HepG2 (cell line): ENCODE data around the gene SFT2D1. TPM values are rescaled to one million over a fixed set of nuclear protein-coding genes. Genes with fewer than 3 reads are reported as not detected.

ENCODE experiments used
- ASH2L ChIP-seq: fragments of 300-600, 200-600 bp; sonication (generic); IDR thresholded peaks from 2 replicates; pipeline ENCODE4 v1.7.0; 2017; ENCODE audit warnings: low read depth, mild to moderate bottlenecking, moderate library complexity, mixed read lengths, low read length; ENCODE audit not compliant: insufficient read length
- EHMT2 ChIP-seq: fragments of 200-600 bp; sonication (generic); IDR thresholded peaks from 2 replicates; pipeline ENCODE4 v1.7.0; 2017; ENCODE audit warnings: antibody characterized with exemption, low read depth, low read length, borderline replicate concordance
- ISX ChIP-seq: sonication (generic); formaldehyde crosslinking; conservative IDR thresholded peaks from 2 replicates; pipeline ENCODE4 v1.5.0; 2020; ENCODE audit warnings: missing genetic modification reagents
- PCBP2 ChIP-seq: fragments of 200-400 bp; formaldehyde crosslinking; optimal IDR thresholded peaks from 2 replicates; pipeline ENCODE3; 2018; ENCODE audit warnings: low read length, low read depth; ENCODE audit not compliant: poor library complexity, severe bottlenecking
- SPEN ChIP-seq: sonication (generic); formaldehyde crosslinking; IDR thresholded peaks from 2 replicates; pipeline ENCODE4 v1.5.1; 2020; ENCODE audit warnings: low read depth, mild to moderate bottlenecking, missing genetic modification reagents
- ZNF562 ChIP-seq: sonication (generic); formaldehyde crosslinking; IDR thresholded peaks from 2 replicates; pipeline ENCODE4 v1.8.0; 2022; ENCODE audit warnings: missing genetic modification reagents, borderline replicate concordance
- ZNF672 ChIP-seq: sonication (generic); formaldehyde crosslinking; IDR thresholded peaks from 2 replicates; pipeline ENCODE4 v1.8.1; 2022; ENCODE audit warnings: missing genetic modification reagents
- ZNF83 ChIP-seq: sonication (generic); formaldehyde crosslinking; IDR thresholded peaks from 2 replicates; pipeline ENCODE4 v1.4.0; 2020; ENCODE audit warnings: missing genetic modification reagents, mild to moderate bottlenecking, borderline replicate concordance
- ZNF839 ChIP-seq: sonication (generic); formaldehyde crosslinking; IDR thresholded peaks from 2 replicates; pipeline ENCODE4 v1.4.0; 2020; ENCODE audit warnings: missing genetic modification reagents, mild to moderate bottlenecking, borderline replicate concordance
- ZSCAN12 ChIP-seq: sonication (generic); formaldehyde crosslinking; IDR thresholded peaks from 2 replicates; pipeline ENCODE4 v1.9.0; 2021; ENCODE audit warnings: mild to moderate bottlenecking, missing genetic modification reagents
- polyA plus RNA-seq, 8 experiments: library from polyadenylated mRNA; depleted of rRNA in 3 of 8; stranded (reverse) in 7 of 8; unstranded in 1 of 8; fragments of >200 nt; fragmentation: Illumina TruSeq in 4 of 8; extraction: Trizol in 4 of 8; gene quantifications; 2 replicates each; pipeline versions ENCODE4 v1.2.1 to v1.2.3, GENCODE V29; 2011 to 2016; ENCODE audit warnings: low read depth in 4 of 8, missing spikeins in 1 of 8, mixed read lengths in 1 of 8; ENCODE audit not compliant: insufficient read depth in 1 of 8
- total RNA-seq, 5 experiments: library from RNA; depleted of rRNA; stranded (reverse); fragments of >200 nt; fragmentation: Illumina TruSeq; extraction: Trizol; gene quantifications; 2 replicates each; pipeline ENCODE4 v1.2.3, GENCODE V29; 2016; ENCODE audit warnings: low read depth in 1 of 5
- TF ChIP-seq, protein P1 (sequence below): sonication (generic); formaldehyde crosslinking; IDR thresholded peaks from 2 replicates; pipeline ENCODE4 v1.8.0; 2023; ENCODE audit warnings: mild to moderate bottlenecking, missing genetic modification reagents
- TF ChIP-seq, protein P2 (sequence below): sonication (generic); formaldehyde crosslinking; IDR thresholded peaks from 2 replicates; pipeline ENCODE4 v1.4.0; 2020; ENCODE audit warnings: missing genetic modification reagents
- TF ChIP-seq, protein P3 (sequence below): sonication (generic); formaldehyde crosslinking; IDR thresholded peaks from 2 replicates; pipeline ENCODE4 v1.5.0; 2020; ENCODE audit warnings: mild to moderate bottlenecking, low read depth, missing genetic modification reagents, borderline replicate concordance
- TF ChIP-seq, protein P4 (sequence below), 2 experiments: IDR thresholded peaks; 2 replicates each; pipeline ENCODE4 v1.6.1; 2011 to 2012; ENCODE audit warnings: low read length in 2 of 2, borderline replicate concordance in 1 of 2, low read depth in 1 of 2, mild to moderate bottlenecking in 1 of 2, moderate library complexity in 1 of 2
- TF ChIP-seq, protein P5 (sequence below): IDR thresholded peaks from 2 replicates; pipeline ENCODE4 v1.6.1; 2016; ENCODE audit warnings: missing biosample characterization, missing genetic modification reagents, low read depth
- TF ChIP-seq, protein P6 (sequence below): sonication (generic); formaldehyde crosslinking; conservative IDR thresholded peaks from 2 replicates; pipeline ENCODE4 v1.4.0; 2020; ENCODE audit warnings: missing genetic modification reagents

Gene SFT2D1
- total and polyA plus RNA-seq, 2 of the 13 experiments (the other 11 are each of a cell fraction or from before 2014, with no cell fraction given) = 115 to 147 TPM

DNA sequence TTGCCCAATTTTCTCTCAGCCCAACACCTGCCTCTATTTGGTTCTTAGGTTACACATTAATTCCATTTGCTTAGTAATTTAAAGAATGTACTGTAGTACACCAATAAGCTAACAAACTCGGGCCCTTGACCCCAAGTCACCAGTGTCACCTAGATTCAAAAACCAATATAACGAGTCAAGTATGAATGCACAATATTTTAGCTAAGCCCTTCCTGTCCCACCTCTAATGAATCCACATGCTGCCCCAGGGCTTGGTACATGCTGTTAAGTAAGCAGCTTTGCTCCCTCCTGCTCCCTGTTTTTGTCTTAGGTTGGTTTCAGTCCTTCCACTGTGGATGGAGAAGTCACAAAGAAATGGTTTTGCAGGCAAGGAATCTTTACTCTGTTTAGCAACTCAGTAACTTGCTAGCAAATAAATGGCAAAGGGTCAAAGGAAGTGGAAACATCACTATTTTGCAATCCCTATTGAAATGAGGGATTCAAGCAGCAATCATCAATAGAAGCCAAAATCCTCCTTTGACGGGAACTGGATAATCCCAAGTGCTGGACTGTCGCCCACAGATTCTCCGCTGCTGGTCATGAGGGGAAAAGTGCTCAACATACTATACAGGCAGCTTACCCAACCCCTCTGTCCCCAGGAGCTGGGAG, 45.4 kb upstream of the SFT2D1 start (continued):
- TF ChIP-seq, protein P1, sequence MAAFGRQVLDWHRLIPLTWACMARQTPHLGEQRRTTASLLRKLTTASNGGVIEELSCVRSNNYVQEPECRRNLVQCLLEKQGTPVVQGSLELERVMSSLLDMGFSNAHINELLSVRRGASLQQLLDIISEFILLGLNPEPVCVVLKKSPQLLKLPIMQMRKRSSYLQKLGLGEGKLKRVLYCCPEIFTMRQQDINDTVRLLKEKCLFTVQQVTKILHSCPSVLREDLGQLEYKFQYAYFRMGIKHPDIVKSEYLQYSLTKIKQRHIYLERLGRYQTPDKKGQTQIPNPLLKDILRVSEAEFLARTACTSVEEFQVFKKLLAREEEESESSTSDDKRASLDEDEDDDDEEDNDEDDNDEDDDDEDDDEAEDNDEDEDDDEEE (CRISPR knock-in tag) = no peak
- TF ChIP-seq ZNF672 = no peak
- peak; percentile 100 for TF ChIP-seq ASH2L
- no peak for TF ChIP-seq ZNF562 (CRISPR knock-in tag)
- TF ChIP-seq ISX (CRISPR knock-in tag) = no peak
- no peak for TF ChIP-seq PCBP2
- TF ChIP-seq, protein P2, sequence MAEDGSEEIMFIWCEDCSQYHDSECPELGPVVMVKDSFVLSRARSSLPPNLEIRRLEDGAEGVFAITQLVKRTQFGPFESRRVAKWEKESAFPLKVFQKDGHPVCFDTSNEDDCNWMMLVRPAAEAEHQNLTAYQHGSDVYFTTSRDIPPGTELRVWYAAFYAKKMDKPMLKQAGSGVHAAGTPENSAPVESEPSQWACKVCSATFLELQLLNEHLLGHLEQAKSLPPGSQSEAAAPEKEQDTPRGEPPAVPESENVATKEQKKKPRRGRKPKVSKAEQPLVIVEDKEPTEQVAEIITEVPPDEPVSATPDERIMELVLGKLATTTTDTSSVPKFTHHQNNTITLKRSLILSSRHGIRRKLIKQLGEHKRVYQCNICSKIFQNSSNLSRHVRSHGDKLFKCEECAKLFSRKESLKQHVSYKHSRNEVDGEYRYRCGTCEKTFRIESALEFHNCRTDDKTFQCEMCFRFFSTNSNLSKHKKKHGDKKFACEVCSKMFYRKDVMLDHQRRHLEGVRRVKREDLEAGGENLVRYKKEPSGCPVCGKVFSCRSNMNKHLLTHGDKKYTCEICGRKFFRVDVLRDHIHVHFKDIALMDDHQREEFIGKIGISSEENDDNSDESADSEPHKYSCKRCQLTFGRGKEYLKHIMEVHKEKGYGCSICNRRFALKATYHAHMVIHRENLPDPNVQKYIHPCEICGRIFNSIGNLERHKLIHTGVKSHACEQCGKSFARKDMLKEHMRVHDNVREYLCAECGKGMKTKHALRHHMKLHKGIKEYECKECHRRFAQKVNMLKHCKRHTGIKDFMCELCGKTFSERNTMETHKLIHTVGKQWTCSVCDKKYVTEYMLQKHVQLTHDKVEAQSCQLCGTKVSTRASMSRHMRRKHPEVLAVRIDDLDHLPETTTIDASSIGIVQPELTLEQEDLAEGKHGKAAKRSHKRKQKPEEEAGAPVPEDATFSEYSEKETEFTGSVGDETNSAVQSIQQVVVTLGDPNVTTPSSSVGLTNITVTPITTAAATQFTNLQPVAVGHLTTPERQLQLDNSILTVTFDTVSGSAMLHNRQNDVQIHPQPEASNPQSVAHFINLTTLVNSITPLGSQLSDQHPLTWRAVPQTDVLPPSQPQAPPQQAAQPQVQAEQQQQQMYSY (CRISPR knock-in tag) = no peak
- TF ChIP-seq SPEN (CRISPR knock-in tag) = no peak
- TF ChIP-seq ZNF83 (CRISPR knock-in tag) = no peak
- TF ChIP-seq, protein P3, sequence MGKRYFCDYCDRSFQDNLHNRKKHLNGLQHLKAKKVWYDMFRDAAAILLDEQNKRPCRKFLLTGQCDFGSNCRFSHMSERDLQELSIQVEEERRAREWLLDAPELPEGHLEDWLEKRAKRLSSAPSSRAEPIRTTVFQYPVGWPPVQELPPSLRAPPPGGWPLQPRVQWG (CRISPR knock-in tag) = no peak
- no peak for TF ChIP-seq ZSCAN12 (CRISPR knock-in tag)
- TF ChIP-seq, protein P4, sequence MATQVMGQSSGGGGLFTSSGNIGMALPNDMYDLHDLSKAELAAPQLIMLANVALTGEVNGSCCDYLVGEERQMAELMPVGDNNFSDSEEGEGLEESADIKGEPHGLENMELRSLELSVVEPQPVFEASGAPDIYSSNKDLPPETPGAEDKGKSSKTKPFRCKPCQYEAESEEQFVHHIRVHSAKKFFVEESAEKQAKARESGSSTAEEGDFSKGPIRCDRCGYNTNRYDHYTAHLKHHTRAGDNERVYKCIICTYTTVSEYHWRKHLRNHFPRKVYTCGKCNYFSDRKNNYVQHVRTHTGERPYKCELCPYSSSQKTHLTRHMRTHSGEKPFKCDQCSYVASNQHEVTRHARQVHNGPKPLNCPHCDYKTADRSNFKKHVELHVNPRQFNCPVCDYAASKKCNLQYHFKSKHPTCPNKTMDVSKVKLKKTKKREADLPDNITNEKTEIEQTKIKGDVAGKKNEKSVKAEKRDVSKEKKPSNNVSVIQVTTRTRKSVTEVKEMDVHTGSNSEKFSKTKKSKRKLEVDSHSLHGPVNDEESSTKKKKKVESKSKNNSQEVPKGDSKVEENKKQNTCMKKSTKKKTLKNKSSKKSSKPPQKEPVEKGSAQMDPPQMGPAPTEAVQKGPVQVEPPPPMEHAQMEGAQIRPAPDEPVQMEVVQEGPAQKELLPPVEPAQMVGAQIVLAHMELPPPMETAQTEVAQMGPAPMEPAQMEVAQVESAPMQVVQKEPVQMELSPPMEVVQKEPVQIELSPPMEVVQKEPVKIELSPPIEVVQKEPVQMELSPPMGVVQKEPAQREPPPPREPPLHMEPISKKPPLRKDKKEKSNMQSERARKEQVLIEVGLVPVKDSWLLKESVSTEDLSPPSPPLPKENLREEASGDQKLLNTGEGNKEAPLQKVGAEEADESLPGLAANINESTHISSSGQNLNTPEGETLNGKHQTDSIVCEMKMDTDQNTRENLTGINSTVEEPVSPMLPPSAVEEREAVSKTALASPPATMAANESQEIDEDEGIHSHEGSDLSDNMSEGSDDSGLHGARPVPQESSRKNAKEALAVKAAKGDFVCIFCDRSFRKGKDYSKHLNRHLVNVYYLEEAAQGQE (IDR thresholded peaks at IDR 0.05; ENCODE audit: borderline replicate concordance in 1 of 2, low read depth in 1 of 2, low read length in 2 of 2) = peak in 1 of 2 experiments; percentile 60; a peak in 1 of 4 replicates
- TF ChIP-seq, protein P5, sequence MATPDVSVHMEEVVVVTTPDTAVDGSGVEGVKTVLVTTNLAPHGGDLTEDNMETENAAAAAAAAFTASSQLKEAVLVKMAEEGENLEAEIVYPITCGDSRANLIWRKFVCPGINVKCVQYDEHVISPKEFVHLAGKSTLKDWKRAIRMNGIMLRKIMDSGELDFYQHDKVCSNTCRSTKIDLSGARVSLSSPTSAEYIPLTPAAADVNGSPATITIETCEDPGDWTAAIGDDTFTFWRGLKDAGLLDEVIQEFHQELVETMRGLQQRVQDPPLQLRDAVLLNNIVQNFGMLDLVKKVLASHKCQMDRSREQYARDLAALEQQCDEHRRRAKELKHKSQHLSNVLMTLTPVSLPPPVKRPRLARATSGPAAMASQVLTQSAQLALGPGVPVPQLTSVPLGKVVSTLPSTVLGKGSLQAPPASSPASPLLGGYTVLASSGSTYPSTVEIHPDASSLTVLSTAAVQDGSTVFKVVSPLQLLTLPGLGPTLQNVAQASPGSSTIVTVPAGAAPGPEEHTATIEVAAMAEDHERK (CRISPR knock-in tag) = no peak
- TF ChIP-seq ZNF839 (CRISPR knock-in tag) = no peak
- peak; percentile 45; the same call in 1 of the 2 replicates for TF ChIP-seq EHMT2
- TF ChIP-seq, protein P6, sequence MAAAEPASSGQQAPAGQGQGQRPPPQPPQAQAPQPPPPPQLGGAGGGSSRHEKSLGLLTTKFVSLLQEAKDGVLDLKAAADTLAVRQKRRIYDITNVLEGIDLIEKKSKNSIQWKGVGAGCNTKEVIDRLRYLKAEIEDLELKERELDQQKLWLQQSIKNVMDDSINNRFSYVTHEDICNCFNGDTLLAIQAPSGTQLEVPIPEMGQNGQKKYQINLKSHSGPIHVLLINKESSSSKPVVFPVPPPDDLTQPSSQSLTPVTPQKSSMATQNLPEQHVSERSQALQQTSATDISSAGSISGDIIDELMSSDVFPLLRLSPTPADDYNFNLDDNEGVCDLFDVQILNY = no peak
